ENCODE data around the gene PIWIL4. TPM values are rescaled to one million over a fixed set of nuclear protein-coding genes. Genes with fewer than 3 reads are reported as not detected.

The PIWIL4 gene
- total and polyA plus RNA-seq, 8 donors: 1.3 to 7.5 (median 5.7) TPM

GRCh38 chr11:94599510-94599909 lies 32.3 kb downstream of the PIWIL4 start:
- Histone ChIP-seq H3K4me1 (peaks cover 0 to 17% of the 10 kb centered on the region in 2 donors), H3K36me3 (peaks cover 0 to 11% of the 10 kb centered on the region in 2 donors), H3K27ac (no peak overlapping the region), H3K9me3 (no peaks in the 10 kb centered on the region), H3K4me3 (no peak overlapping the region), H3K27me3 (no peaks in the 10 kb centered on the region)
- intact Hi-C loops (cut with DNase I): no loop called here
- DNase-seq: no peak
- ATAC-seq: no peak
- TF ChIP-seq CTCF (IDR thresholded peaks at IDR 0.05): no peak

GRCh38 chr11:94602430-94603372 lies 35.5 kb downstream of the PIWIL4 start:
- peaks cover 0 to 17% of the 10 kb centered on the region in 2 donors for H3K4me1 ChIP-seq
- ATAC-seq (peak; percentile 84), DNase-seq (peak in 3 of 4 donors; percentile 32 to 78 (median 70))
- no peaks in the 10 kb centered on the region for H3K27me3 ChIP-seq
- H3K4me3 ChIP-seq: no peak overlapping the region
- peaks cover 0 to 8% of the 10 kb centered on the region in 2 donors for H3K36me3 ChIP-seq
- intact Hi-C loops (cut with DNase I): no loop called here
- H3K9me3 ChIP-seq: no peaks in the 10 kb centered on the region
- H3K27ac ChIP-seq: peak overlapping the region in 1 of 2 donors; percentile 79
- peak in 1 of 2 donors; percentile 19 for TF ChIP-seq CTCF (IDR thresholded peaks at IDR 0.05)

GRCh38 chr11:94603587-94603986 lies 36.4 kb downstream of the PIWIL4 start:
- TF ChIP-seq CTCF (IDR thresholded peaks at IDR 0.05): no peak
- intact Hi-C loops (cut with DNase I): no loop called here
- Histone ChIP-seq H3K9me3 (no peaks in the 10 kb centered on the region), H3K27ac (peak overlapping the region in 1 of 2 donors; percentile 79), H3K27me3 (no peaks in the 10 kb centered on the region), H3K4me1 (peaks cover 0 to 17% of the 10 kb centered on the region in 2 donors), H3K4me3 (no peak overlapping the region), H3K36me3 (peaks cover 0 to 8% of the 10 kb centered on the region in 2 donors)
- ATAC-seq (no peak), DNase-seq (no peak)

GRCh38 chr11:94604482-94604881 lies 37.3 kb downstream of the PIWIL4 start:
- Histone ChIP-seq H3K9me3 (no peaks in the 10 kb centered on the region), H3K36me3 (peaks cover 0 to 5% of the 10 kb centered on the region in 2 donors), H3K27me3 (no peaks in the 10 kb centered on the region), H3K27ac (no peak overlapping the region), H3K4me3 (no peak overlapping the region), H3K4me1 (peaks cover 0 to 17% of the 10 kb centered on the region in 2 donors)
- no peak for TF ChIP-seq CTCF (IDR thresholded peaks at IDR 0.05)
- ATAC-seq (no peak), DNase-seq (no peak)
- intact Hi-C loops (cut with DNase I): no loop called here

- TF ChIP-seq CTCF (IDR thresholded peaks at IDR 0.05): no peak
- Histone ChIP-seq H3K4me1 (no peaks in the 10 kb centered on the region), H3K36me3 (peaks cover 0 to 9% of the 10 kb centered on the region in 2 donors), H3K9me3 (peaks cover 0 to 29% of the 10 kb centered on the region in 2 donors), H3K27me3 (no peaks in the 10 kb centered on the region), H3K27ac (no peak overlapping the region), H3K4me3 (no peak overlapping the region)
- intact Hi-C loops (cut with DNase I): no loop called here
- ATAC-seq: no peak
- DNase-seq: no peak
These were observed 46.0 kb downstream of the PIWIL4 start for GRCh38 chr11:94613120-94613519.
